DOHH2 (cell line): ENCODE results near the gene ANO9.

Experiments used
- EZH2phosphoT487 ChIP-seq: fragments of 200-600 bp; sonication (generic); IDR thresholded peaks from 2 replicates; pipeline ENCODE4 v1.6.1; 2017; ENCODE audit warnings: borderline replicate concordance, mild to moderate bottlenecking, antibody characterized with exemption, low read length, moderate library complexity, mixed read lengths
- TF ChIP-seq, protein P1 (sequence below): fragments of 200-600 bp; sonication (generic); IDR thresholded peaks from one replicate; pipeline ENCODE4 v1.5.1; 2014; ENCODE audit warnings: antibody characterized with exemption, mild to moderate bottlenecking, low read depth, low read length; ENCODE audit not compliant: poor library complexity, severe bottlenecking

DNA sequence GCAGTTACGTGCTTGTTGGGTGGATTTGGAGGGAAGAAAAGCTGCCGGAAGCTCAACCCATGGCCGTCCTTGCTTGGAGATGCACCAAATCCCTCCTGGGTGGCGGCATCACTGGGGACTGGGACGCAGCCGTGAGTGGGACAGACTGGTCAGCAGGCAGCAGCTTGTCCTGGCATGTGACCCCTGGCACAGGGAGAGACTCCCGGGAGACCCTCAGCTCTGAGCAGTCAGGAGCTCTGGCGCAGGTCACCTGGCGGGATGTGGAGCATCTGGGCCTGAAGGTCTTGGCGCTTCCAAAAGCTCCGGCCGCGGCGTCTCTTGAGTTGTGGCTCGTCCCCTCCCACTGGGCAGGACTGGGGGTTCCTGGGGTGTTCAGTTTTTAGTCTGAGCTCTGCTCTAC is 34.6 kb upstream of the ANO9 start:
- TF ChIP-seq EZH2phosphoT487 = no peak
- TF ChIP-seq, protein P1, sequence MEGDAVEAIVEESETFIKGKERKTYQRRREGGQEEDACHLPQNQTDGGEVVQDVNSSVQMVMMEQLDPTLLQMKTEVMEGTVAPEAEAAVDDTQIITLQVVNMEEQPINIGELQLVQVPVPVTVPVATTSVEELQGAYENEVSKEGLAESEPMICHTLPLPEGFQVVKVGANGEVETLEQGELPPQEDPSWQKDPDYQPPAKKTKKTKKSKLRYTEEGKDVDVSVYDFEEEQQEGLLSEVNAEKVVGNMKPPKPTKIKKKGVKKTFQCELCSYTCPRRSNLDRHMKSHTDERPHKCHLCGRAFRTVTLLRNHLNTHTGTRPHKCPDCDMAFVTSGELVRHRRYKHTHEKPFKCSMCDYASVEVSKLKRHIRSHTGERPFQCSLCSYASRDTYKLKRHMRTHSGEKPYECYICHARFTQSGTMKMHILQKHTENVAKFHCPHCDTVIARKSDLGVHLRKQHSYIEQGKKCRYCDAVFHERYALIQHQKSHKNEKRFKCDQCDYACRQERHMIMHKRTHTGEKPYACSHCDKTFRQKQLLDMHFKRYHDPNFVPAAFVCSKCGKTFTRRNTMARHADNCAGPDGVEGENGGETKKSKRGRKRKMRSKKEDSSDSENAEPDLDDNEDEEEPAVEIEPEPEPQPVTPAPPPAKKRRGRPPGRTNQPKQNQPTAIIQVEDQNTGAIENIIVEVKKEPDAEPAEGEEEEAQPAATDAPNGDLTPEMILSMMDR = no peak
